CD4-positive, alpha-beta T cell treated with Interleukin-2 at 100 ng/mL for 4 hours (primary cell): ENCODE data around the gene NCAPD2.
A peak's percentile ranks its signal among the peaks of the same experiment; 100 is the strongest.
"Not testable (repeated sequence)": the region's sequence is repeated elsewhere in the genome, so short reads cannot be mapped to it uniquely, and the experiment has no call there.

ENCODE experiments used
- DNase-seq: peaks from one replicate; pipeline ENCODE4 v3.0.0-alpha.2; 2020; ENCODE audit warnings: low spot score

NCAPD2 gene

GRCh38 chr12:6492838-6493496, 935 bp upstream of the NCAPD2 start, which contains the start of gene MRPL51:
MRPL51 (minus strand) TSS chr12:6493262; CDS start chr12:6493136, 126 bp downstream.
- peak; percentile 95 for DNase-seq

- DNase-seq = no peak
Measured at GRCh38 chr12:6494258-6494743, 399 bp downstream of the NCAPD2 start.

- no peak for DNase-seq
Measured at GRCh38 chr12:6494968-6495367, 1.1 kb downstream of the NCAPD2 start.

GRCh38 chr12:6497291-6497690, 3.4 kb downstream of the NCAPD2 start:
- not testable (repeated sequence) for DNase-seq

GRCh38 chr12:6500466-6500865, 6.6 kb downstream of the NCAPD2 start:
- no peak for DNase-seq

GRCh38 chr12:6507102-6507998, 13.4 kb downstream of the NCAPD2 start:
- no peak for DNase-seq

- no peak for DNase-seq
Measured at GRCh38 chr12:6508087-6508486, 14.2 kb downstream of the NCAPD2 start.

GRCh38 chr12:6520186-6520585, 26.3 kb downstream of the NCAPD2 start:
- no peak for DNase-seq

GRCh38 chr12:6522193-6522592, 28.3 kb downstream of the NCAPD2 start:
- no peak for DNase-seq

GRCh38 chr12:6523708-6524107, 29.8 kb downstream of the NCAPD2 start:
- DNase-seq = no peak

GRCh38 chr12:6524648-6525047, 30.7 kb downstream of the NCAPD2 start:
- no peak for DNase-seq

GRCh38 chr12:6526201-6526600, 32.3 kb downstream of the NCAPD2 start:
- no peak for DNase-seq

GRCh38 chr12:6526766-6527525, 33.0 kb downstream of the NCAPD2 start:
- no peak for DNase-seq

- DNase-seq = no peak
Measured at GRCh38 chr12:6527711-6528110, 33.8 kb downstream of the NCAPD2 start.

GRCh38 chr12:6528539-6529235, 34.8 kb downstream of the NCAPD2 start:
- DNase-seq = no peak

- DNase-seq = no peak
Measured at GRCh38 chr12:6529291-6529737, 35.4 kb downstream of the NCAPD2 start.

GRCh38 chr12:6530576-6531260, 36.8 kb downstream of the NCAPD2 start:
- no peak for DNase-seq

GRCh38 chr12:6532051-6532926, 38.4 kb downstream of the NCAPD2 start:
- peak; percentile 91 for DNase-seq

- no peak for DNase-seq
Measured at GRCh38 chr12:6532927-6533652, 39.2 kb downstream of the NCAPD2 start.

- no peak for DNase-seq
Measured at GRCh38 chr12:6533653-6533922, 39.7 kb downstream of the NCAPD2 start.
